ENCODE data around the gene SELPLG.

Gene SELPLG

DNA sequence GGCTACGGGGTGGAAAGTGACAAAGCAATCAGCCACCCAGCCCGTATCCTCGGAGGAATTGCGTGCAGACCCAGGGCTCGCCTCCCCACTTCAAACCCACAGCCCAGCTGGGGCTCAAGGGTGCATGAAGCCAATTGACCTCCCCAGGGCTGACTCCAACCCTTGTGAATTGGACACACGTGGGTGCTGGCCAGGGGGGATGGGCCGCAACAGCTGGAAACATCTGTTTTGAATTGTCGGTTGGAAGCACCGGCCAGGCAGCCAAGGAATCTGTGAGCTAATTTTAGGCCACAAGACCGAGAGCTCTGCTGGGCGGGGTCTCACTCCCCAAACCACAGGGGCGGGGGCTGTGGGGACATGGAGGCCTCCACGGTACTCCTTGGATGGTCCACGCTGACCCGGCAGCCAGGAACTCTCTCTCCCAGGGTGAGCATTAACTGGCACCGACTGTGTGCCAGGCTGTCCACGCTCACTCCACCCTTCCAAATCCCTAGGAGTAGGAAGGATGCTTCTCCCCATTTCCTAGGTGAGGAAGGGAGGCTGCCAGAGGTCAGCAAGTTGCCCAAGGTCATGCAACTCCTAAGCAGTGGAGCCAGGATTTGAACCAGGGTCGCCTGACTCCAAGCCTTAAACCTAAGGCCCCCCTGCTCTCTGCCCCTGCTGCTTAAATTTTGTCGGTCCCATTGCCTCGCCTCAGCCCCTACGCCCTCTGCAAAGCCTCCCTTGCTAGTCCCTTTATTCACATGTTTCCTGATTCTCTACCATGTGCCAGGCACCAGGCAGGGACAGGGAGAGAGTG, 24.0 kb downstream of the SELPLG start:
- FAIRE-seq (peak; percentile 12), DNase-seq (ENCODE audit: extremely low spot score, insufficient read length, low read depth) (no peak)

DNA sequence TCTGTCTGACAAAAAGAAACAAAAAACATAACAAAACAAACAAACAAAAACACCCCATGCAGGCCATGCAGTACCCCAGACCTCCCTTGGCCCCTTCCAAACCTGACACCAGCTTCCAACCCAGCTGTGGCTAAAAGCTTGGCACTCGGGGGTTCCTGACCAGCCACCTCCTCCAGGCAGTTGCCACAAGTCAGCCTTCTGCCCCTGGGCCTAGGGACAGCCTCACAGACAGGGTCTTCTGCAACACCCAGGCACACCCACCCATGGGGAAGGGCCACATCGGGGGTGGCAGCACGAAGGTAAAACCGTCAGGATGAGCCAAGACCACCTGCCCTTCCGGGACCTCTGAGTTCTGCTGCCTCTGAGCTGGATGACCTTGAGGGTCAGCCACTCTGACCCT, 25.1 kb downstream of the SELPLG start:
- no peak for FAIRE-seq

DNA sequence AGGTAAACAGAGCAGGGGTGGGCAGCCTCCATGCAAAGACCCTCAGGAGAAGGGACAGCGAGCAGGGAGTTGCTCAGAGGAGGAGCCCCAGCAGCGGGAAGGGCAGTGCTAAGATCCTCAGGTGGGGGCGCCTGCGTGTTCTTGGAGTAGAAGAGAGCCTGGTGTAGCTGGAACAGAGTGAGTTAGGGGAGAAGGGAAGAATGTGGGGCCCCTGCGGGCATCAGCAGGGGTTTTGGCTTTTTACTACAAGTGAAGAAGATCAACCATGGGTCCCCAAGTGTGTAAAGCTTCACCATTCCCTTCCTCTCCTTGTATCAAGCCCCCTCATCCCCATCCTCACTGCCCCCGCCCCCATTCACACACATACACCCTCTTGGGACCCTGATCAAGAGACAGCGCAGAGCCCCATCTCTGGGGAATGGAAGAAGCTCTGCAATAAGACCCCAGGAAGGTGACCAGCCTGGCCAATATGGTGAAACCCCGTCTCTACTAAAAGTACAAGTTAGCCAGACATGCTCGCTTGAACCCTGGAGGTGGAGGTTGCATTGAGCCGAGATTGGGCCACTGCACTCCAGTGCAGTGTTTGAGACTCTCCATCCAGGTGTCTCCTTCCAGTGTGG, 25.6 kb downstream of the SELPLG start:
- no peak for DNase-seq (ENCODE audit: extremely low spot score, insufficient read length, low read depth)
- no peak for FAIRE-seq

More for the DNA sequence above, 25.1 kb downstream of the SELPLG start:
- no peak for DNase-seq (ENCODE audit: extremely low spot score, insufficient read length, low read depth)

DNA sequence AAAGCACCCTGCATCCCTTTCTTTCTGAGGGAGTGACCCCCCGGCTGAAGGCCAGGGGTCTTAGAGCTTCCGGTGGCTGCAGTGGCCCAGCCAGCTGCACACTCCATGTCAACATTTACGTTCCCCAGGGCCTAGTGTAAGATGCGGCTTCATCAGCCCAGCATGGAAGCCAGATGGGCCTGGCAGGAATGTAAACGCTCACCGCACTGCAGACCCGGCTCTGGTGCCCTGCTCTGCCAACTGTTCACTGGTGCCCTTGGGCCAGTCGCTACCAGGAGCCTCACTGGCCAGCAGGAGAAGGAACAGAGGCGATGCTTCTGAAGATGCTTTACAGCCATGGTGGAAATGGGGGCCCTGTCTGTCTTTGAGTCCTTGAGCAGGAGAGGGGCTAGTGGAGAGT, 27.2 kb downstream of the SELPLG start:
- DNase-seq (ENCODE audit: extremely low spot score, insufficient read length, low read depth) = no peak
- FAIRE-seq = no peak

DNA sequence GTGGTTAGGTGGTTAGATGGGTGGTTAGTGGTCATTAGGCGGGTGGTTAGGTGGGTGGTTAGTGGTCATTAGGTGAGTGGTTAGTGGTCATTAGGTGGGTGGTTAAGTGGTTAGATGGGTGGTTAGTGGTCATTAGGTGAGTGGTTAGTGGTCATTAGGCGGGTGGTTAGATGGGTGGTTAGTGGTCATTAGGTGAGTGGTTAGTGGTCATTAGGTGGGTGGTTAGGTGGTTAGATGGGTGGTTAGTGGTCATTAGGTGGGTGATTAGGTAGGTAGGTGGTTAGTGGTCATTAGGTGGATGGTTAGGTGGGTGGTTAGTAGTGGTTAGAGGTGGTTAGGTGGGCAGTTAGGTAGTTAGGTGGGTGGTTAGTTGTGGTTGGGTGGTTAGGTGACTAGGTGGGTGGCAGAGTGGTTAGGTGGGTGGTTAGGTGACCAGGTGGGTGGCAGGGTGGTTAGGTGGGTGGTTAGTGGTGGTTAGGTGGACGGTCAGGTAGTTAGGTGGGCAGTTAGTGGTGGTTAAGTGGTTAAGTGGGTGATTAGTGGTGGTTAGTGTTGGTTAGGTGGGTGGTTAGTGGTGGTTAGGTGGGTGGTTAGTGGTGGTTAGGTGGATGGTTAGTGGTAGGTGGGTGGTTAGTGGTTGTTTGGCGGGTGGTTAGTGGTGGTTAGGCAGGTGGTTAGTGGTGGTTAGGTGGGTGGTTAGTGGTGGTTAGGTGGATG, 27.8 kb downstream of the SELPLG start:
- DNase-seq (ENCODE audit: extremely low spot score, insufficient read length, low read depth) (no peak), FAIRE-seq (no peak)

DNA sequence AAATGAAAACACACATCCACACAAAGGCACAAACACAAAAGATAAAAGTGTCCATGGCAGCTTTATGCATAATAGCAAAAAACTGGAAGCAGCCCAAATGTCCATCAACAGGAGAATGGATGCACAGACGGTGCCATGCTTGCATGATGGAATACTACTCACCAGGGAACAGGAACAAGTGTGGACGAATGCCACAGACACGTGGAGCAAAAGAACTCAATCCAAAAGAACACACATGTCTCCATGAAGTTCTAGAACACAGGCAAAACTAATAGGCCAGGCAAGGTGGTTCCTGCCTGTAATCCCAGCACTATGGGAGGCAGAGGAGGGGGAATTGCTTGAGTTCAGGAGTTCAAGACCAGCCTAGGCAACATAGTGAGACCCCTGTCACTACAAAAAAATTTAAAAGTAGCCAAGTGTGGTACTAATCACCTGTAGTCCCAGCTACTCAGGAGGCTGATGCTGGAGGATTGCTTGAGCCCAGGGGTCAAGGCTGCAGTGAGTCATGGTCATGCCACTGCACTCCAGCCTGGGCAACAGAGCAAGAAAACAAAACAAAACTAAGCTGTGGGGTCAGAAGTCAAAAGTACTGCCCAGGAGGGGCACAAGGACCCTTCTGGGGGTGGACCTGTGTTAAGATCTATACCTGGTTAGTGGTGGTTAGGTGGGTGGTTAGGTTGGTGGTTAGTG, 28.5 kb downstream of the SELPLG start:
- FAIRE-seq = no peak
- DNase-seq (ENCODE audit: extremely low spot score, insufficient read length, low read depth) = no peak

DNA sequence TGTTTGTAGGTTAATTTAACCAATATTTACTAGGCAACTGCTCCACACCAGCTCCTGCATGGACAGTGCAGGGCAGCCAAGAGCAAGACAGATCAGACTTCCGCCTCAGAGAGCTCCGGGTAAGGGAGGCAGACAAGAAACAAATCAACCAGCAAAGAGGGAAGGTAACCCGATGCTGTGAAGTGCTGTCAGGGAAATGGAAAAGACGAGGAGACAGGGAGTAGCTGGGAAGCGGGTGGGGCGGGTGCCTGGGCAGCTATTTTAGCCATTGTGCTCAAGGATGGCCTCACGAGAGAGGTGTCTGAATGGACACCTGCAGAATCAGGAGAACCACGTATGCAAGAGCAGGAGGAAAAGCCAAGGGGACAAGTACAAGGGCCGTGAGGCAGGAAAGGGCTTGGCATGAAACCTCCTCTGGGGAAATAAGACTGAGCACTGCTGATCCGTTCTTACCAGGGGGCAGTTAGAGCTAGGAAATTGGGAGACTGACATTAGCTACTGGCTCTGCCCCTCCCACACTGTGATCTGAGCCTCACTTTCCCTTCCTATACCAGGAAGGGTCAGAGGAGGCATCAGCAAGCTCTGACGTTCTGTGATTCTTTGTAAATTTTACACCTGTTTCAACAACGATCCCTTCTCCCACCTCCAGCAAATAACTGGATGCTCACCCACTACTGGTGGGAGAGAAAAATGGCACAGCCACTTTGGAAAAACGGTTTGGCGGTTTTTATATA, 29.3 kb downstream of the SELPLG start:
- DNase-seq (ENCODE audit: extremely low spot score, insufficient read length, low read depth) = no peak

DNA sequence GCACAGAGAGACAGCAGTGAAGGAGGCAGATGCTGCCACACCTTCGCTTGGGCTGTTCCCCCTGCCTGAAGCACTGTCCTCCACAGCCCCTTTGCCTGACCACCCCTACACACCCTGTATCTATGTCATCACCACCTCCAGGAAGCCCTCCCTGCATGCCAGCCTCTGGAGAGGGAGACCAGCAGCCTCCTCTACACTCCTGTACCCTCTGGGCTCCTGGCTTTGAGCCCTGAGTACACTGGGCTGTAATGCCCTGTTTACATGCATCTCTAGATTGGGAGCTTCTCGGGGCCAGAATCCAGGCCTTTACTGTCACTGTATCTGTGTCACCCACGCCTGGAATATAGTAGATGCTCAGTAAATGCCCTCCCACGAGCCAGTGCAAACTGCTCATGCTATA, 30.0 kb downstream of the SELPLG start:
- FAIRE-seq (no peak), DNase-seq (ENCODE audit: extremely low spot score, insufficient read length, low read depth) (no peak)

More for the DNA sequence above, 29.3 kb downstream of the SELPLG start:
- no peak for FAIRE-seq

DNA sequence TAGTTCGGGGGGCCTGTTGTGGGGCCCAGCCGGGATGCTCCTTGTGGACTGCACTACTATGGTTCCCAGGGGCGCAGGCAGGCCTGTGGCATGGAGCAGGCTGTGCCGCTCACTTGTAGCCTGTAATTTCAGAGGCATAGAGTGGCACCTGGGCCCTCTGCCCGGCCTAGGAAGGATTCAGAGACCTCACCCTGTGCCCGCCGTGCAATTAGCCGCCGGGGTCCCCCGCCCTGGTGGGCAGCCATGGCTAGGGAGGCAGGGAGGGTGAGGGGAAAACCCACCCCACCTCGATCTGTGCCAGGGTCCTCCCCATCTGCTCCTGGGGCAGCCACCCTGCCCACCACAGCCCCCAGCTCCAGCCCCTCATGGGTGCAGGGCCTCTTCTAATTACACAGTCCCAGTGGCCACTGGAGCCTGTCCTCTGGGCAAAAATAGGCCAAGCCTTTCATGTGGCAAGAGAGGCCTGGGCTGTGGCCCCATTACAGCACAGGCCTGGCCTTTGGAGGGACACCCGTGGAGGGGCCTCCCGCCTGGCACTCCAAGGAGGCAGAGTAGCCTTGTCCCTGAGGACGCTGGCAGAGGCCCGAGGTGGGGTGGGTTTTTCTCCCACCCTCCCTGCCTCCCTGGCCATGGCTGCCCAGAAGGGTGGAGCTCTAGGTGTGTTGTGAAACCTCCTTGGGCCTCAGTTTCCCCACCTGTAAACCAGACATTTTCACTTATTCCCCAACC, 30.6 kb downstream of the SELPLG start:
- DNase-seq (ENCODE audit: extremely low spot score, insufficient read length, low read depth) (no peak), FAIRE-seq (no peak)

DNA sequence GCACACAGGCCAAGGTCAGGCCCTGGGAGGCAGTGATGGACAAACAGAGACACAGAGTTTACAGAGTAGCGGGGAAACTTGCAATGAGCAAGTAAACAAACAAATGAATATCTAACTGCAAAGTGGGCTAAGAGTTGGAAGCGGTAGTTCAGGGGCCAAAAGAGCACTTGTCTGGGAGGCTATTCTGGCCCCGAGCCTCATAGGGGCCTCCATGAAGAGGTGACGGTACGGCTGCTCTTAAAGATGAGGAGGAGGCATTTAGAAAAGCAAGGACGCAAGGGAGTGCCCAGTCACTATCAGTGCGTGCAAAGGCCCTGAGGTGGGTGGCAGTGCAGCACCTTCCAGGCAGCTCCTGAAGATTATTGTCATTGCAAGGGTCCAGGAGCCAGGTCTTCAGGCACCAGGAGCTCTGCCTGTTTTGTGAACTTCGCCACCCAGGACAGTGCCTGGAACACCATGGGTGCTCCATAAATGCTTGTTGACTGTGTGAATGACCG, 31.4 kb downstream of the SELPLG start:
- no peak for FAIRE-seq
- DNase-seq (ENCODE audit: extremely low spot score, insufficient read length, low read depth) = no peak

DNA sequence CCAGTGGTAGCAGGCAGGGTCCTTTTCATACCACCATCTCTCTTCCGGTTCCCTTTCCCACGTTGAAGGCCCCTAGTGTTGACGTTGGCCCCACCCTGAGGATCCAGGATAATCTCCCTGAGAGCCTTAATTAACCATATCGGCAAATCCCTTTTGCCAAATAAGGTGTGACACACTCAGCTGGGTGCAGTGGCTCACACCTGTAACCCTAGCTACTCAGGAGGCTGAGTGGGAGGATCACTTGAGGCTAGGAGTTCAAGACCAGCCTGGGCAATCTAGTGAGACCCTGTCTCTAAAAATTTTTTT, 33.0 kb downstream of the SELPLG start:
- FAIRE-seq (no peak), DNase-seq (ENCODE audit: extremely low spot score, insufficient read length, low read depth) (no peak)

DNA sequence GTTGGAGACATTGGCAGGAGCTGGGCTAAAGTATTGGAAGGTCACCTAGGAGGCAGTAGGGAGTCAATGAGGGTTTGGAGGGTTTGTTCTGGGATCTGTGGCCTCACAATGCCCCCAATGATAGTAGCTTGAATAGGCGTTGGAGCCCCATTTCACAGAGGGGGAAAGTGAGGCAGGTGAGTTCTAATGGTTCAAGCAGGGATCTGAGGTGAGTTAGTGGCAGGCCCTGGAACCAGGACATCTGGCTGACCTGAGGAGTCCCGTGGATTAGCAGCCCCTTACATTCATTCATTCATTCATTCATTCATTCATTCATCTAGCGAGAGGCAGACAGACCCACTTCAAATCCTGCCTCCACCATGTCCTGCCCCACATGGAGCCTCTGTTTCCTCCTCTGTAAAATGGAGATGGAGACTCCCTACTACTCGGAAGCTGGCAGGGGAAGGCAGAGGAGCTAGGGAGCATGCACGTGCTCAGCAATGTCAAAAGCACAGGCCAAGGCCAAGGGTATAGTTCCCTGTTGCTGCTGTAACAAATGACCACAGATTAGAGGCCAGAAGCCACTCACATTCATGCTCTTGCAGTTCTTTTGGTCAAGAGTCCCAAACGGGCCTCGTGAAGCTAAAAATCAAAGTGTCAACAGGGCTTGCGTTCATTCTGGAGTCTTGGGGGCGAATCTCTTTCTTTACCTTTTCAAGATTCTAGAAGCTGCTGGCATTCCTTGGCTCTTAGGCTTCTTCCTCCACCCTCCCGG, 33.6 kb downstream of the SELPLG start:
- DNase-seq (ENCODE audit: extremely low spot score, insufficient read length, low read depth) (no peak), FAIRE-seq (no peak)

DNA sequence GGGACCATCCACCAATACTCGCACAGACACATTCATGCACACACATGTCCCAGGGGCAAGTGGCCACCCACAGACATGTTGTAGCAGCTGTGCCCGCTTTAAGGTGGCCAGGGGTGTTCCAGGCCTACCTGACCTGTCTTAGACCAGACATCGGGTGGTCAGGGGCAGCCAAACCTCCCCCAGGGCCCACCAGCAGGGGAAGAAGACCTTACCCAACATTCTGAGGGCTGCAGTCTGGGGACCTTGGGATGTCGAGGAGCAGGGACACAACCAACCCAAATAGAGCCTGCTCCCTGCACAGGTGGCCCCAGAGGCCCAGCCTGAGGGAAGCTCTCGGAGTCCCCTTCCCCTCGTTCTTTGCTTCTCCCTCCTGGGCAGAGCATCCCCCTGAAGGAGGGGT, 34.2 kb downstream of the SELPLG start:
- no peak for DNase-seq (ENCODE audit: extremely low spot score, insufficient read length, low read depth)
- FAIRE-seq = no peak

DNA sequence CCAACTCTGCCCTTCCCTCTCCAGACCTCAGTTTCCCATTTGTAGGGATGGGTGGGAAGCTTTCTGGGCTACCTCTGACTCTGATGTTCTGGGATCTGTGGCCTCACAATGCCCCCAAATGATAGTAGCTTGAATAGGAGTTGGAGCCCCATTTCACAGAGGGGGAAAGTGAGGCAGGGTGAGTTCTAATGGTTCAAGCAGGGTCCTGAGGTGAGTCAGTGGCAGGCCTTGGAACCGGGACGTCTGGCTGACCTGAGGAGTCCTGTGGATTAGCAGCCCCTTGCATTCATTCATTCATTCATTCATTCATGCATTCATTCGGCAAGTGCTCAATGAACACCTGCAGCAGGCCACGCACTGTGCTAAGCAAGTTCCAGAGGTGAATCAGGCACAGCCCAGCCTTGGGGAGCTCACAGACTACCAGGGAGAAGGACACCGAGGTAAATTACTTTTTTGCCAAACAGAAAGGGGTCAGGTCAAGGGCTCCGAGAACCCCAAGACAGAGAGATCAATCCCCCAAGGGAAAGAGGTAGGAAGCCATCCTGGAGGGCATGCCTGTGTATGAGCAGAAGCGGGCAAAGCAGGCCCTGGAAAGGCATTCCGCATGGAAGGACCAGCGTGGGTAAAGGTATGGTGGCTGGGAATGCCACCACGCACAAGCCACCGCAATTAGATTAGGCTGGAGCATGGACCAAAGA, 35.0 kb downstream of the SELPLG start:
- DNase-seq (ENCODE audit: extremely low spot score, insufficient read length, low read depth) (no peak), FAIRE-seq (no peak)

DNA sequence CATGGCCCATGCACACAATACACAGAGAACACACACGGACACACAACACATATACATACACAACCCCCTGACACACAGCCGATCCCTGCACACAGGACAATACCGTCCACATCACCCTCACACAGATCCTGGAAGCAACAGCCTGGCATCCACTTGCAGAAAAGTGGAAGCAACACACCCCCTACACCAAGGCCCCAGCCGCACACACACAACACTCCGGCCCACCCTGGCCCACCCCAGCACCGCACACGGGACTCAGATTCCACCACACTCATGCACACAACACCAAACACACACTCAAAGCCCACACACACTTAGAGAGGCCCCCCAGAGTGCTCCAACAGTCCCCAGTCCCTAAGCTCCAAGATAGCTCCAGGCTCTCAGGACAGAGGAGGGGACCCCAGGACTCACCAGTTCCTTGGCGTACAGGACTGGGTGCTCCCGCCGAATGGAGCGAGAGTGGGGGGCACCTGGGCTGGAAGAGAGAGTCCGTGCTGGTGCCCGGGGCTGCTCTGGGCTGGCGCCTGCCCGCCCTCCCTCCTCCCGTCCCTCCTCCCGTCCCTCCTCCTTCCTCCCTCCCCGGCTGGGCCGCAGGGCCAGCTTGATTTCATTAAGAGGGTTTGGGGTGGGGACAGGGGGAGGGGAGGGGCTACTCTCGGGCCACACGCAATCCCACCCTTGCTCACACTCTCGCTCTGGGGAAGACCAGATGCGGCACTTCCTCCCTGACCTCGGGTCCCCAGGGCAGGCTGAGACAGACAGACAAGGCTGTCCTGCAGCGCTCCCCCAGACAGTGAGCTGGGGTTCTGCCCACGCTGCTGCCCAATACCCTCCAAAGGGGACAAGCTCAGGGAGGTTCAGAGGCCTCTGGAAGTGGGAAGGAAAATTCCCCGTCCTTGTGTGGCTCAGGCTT, 35.9 kb downstream of the SELPLG start, which contains the start of gene TMEM119:
TSS of gene TMEM119 (minus strand) at position 526 of the 913 bp plus-strand sequence. CDS start 5,701 bp downstream, outside the sequence.
- DNase-seq (ENCODE audit: extremely low spot score, insufficient read length, low read depth) (no peak), FAIRE-seq (no peak)

DNA sequence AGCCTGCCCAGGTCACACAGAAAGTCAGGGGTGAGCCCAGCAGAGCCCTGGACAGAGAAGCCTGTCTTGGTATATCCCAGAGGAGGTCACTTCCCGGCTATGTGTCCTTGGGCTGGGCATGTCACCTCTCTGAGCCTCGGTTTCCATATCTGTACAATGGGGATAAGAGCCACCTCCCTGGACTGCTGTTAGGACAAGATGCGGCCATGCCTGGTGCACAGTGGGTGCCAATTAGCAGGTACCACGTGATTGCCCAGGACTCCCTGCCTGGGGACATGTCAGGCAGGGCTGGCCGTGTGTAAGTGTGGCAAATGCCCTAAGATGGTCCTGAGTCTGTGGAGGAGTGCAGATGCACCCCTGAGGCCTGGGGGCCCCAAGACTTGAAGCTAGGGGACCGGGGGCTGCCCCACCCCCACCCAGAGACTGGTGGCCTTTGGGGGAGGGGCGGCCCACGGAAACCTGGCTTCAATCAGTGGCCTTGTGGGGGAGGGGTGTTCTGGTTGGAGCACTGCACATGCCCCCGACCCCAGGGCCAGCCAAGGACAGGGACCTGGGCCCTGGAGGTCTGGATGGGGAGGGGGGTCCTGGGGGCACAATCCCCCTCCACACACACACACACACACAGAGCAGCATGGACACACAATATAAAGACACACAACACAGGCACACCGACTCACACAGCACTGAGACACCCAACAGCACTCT, 36.7 kb downstream of the SELPLG start:
- DNase-seq (ENCODE audit: extremely low spot score, insufficient read length, low read depth) = no peak

More for the DNA sequence above, 36.7 kb downstream of the SELPLG start:
- no peak for FAIRE-seq

Measured in GM18507 (cell line).